ENCODE results near the gene CRY1.

The CRY1 gene

DNA sequence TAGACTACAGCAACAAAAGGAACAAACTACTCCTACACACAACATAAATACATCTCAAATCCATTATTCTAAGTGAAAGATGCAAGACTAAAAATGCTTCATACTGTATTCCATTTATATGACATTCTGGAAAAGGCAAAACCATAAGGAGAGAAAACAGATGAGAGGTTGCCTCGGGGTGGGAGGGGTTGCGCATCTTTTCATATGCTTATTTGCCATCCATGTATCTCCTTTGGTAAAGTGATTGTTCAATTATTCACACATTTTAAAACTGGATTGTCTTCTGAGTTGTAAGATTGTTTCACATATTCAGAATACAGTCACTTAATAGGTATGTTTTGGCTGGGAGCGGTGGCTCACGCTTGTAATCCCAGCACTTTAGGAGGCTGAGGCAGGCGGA is 142.8 kb downstream of the CRY1 start:
- no peak overlapping the region for H3K27ac ChIP-seq
- H3K27me3 ChIP-seq, result peaks cover 74% of the 10 kb centered on the region
- H3K4me1 ChIP-seq (ENCODE audit: control insufficient read depth in 1 of 2, insufficient read depth in 1 of 2, low read depth in 1 of 2, low read length in 1 of 2), result peaks cover 0 to 3% of the 10 kb centered on the region in 2 experiments
- H3K4me3 ChIP-seq (ENCODE audit: low read depth in 1 of 2, low read length in 1 of 2), result no peak overlapping the region
- TF ChIP-seq, protein P1, sequence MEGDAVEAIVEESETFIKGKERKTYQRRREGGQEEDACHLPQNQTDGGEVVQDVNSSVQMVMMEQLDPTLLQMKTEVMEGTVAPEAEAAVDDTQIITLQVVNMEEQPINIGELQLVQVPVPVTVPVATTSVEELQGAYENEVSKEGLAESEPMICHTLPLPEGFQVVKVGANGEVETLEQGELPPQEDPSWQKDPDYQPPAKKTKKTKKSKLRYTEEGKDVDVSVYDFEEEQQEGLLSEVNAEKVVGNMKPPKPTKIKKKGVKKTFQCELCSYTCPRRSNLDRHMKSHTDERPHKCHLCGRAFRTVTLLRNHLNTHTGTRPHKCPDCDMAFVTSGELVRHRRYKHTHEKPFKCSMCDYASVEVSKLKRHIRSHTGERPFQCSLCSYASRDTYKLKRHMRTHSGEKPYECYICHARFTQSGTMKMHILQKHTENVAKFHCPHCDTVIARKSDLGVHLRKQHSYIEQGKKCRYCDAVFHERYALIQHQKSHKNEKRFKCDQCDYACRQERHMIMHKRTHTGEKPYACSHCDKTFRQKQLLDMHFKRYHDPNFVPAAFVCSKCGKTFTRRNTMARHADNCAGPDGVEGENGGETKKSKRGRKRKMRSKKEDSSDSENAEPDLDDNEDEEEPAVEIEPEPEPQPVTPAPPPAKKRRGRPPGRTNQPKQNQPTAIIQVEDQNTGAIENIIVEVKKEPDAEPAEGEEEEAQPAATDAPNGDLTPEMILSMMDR (IDR thresholded peaks at IDR 0.05), result no peak
- no peaks in the 10 kb centered on the region for H3K9me3 ChIP-seq
- no peaks in the 10 kb centered on the region for H3K36me3 ChIP-seq

DNA sequence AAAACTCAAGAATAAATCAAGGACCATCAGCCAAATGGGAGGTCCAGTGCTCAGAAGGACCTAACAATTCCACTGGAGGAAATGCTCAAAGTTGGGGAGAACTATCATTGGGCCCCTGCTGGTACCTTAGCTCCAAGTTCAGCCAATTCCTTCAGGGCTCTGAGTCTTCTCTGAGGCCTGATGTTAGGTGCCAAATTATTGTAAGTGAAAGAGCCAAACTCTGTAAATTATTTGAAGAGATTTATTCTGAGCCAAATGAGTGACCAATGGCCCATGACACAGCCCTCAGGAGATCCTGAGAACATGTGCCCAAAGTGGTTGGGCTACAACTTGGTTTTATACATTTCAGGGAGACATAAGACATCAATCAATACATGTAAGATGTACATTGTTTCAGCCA is 145.9 kb downstream of the CRY1 start:
- H3K27ac ChIP-seq, result no peak overlapping the region
- no peak overlapping the region for H3K4me3 ChIP-seq (ENCODE audit: low read depth in 1 of 2, low read length in 1 of 2)
- TF ChIP-seq, protein P1 (IDR thresholded peaks at IDR 0.05), result no peak
- H3K27me3 ChIP-seq, result peaks cover 47% of the 10 kb centered on the region
- no peaks in the 10 kb centered on the region for H3K4me1 ChIP-seq (ENCODE audit: control insufficient read depth in 1 of 2, insufficient read depth in 1 of 2, low read depth in 1 of 2, low read length in 1 of 2)
- no peaks in the 10 kb centered on the region for H3K36me3 ChIP-seq
- H3K9me3 ChIP-seq, result no peaks in the 10 kb centered on the region

DNA sequence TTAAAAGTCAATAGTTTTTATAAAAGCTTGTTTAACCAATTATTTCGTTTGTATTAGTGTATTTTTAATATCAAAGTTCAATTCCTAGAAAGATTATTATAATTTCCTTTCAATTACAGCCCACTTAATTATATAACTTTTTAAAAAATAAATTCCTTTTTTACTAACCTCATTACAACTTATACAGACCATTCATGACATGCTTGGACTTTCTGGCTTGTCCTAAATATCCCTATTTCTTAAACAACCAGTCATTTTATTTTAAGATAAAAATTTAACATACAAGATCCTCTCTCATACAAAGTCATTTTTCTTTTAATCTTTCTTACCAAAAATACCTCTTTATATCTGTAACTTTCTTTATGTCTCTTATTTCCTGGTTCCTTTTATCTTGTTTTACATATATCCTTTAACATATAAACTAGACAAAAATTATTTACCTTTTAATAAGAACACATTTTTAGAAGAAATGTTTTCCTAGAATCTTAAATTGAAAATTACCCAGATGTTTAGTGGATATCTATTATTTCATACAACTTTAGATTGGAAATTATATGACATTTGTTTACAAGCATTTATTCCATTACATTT is 148.0 kb downstream of the CRY1 start:
- TF ChIP-seq, protein P1 (IDR thresholded peaks at IDR 0.05), result no peak
- Histone ChIP-seq H3K9me3 (no peaks in the 10 kb centered on the region), H3K27me3 (peaks cover 48% of the 10 kb centered on the region), H3K27ac (no peak overlapping the region), H3K4me3 (ENCODE audit: low read depth in 1 of 2, low read length in 1 of 2) (no peak overlapping the region), H3K36me3 (no peaks in the 10 kb centered on the region), H3K4me1 (ENCODE audit: control insufficient read depth in 1 of 2, insufficient read depth in 1 of 2, low read depth in 1 of 2, low read length in 1 of 2) (no peaks in the 10 kb centered on the region)

DNA sequence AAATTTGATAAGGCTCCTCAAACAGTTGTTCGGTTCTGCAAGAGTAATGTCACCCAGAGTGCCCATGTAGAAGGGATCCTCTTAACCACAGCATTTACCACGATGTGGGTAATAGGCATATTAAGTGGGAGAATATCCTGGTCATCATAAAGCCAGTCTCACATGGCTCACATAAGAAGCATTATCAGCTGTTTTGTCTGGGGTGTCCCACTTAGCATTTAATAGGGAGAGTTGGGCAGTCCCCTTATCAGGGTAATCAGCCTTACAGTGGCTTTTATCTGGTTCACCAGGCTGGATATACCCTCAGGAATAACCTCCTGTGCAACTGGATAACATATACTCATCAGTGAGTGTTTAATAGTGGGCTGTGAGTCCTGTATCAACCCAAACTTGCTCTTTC is 150.6 kb downstream of the CRY1 start:
- no peak overlapping the region for H3K4me3 ChIP-seq (ENCODE audit: low read depth in 1 of 2, low read length in 1 of 2)
- H3K9me3 ChIP-seq, result no peaks in the 10 kb centered on the region
- H3K4me1 ChIP-seq (ENCODE audit: control insufficient read depth in 1 of 2, insufficient read depth in 1 of 2, low read depth in 1 of 2, low read length in 1 of 2), result no peaks in the 10 kb centered on the region
- H3K36me3 ChIP-seq, result no peaks in the 10 kb centered on the region
- TF ChIP-seq, protein P1 (IDR thresholded peaks at IDR 0.05), result no peak
- no peak overlapping the region for H3K27ac ChIP-seq
- peaks cover 51% of the 10 kb centered on the region for H3K27me3 ChIP-seq

DNA sequence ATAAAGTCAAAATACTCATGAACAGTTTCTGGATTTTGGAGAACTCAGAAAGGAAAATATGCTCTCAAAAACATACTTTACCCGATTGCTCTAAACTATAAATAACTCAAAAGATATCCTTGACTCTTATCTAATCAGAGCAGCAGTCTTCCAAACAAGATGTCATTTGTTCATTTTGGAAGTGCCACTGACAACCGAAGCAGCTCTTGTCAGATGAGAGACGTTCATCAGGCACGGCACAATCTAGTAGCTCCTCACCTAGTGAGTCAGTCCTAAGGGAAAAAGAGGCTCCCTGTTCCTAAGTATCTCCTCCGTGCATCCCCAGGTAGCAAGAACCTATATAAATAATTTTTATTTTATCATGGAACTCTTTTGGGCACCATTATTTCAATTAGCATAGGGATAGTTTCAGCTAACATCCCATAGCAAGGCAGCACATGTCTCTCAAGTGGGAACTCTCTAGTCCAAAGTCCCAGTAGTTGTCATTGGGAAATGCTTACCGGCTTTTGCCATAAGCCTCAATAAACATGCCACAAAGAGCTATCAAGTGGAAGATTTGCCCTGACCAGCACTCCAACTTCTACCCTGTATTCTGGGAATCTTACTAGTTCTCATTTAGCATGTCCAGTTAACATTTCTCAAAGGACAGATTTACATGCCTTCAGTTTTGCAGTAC is 151.7 kb downstream of the CRY1 start:
- no peak overlapping the region for H3K27ac ChIP-seq
- H3K4me1 ChIP-seq (ENCODE audit: control insufficient read depth in 1 of 2, insufficient read depth in 1 of 2, low read depth in 1 of 2, low read length in 1 of 2), result no peaks in the 10 kb centered on the region
- peaks cover 56% of the 10 kb centered on the region for H3K27me3 ChIP-seq
- H3K9me3 ChIP-seq, result no peaks in the 10 kb centered on the region
- H3K36me3 ChIP-seq, result no peaks in the 10 kb centered on the region
- TF ChIP-seq, protein P1 (IDR thresholded peaks at IDR 0.05), result no peak
- no peak overlapping the region for H3K4me3 ChIP-seq (ENCODE audit: low read depth in 1 of 2, low read length in 1 of 2)

All from neutrophil (primary cell).